ENCODE results near the gene AVPR2. TPM values are rescaled to one million over a fixed set of nuclear protein-coding genes. Genes with fewer than 3 reads are reported as not detected.

AVPR2 gene
- total and polyA plus RNA-seq, 4 donors: 0.51 to 2.5 (median 0.84) TPM

DNA sequence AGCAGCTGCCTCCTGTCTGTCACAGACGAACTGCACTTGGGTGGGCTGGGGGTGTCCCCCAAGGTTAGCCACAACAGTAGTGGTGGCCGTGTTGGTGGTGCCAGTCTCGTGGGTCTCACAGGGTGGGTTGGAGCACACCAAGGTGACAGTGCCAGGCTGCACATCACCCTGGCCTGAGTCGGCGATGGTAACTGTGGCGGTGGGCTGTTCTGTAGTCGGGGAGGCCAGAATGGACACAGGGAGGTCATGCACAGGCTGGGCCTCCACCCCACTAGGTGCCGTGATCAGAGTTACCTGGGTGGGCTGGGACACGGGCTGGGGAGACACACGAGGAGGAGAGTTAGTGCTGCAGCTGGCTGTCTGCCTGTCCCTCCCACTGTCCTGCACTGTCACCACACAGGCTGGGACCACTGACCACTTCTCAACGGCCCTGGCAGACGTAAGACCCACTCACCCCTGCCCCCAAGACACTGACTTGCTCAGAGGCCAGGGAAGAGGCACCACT lies 50.8 kb downstream of the AVPR2 start:
- Histone ChIP-seq H3K4me1 (ENCODE audit: control insufficient read depth in 5 of 5, insufficient read depth in 5 of 5, low read length in 5 of 5) (no peaks in the 10 kb centered on the region), H3K9me3 (ENCODE audit: control insufficient read depth in 4 of 4, insufficient read depth in 3 of 4, low read length in 3 of 4) (no peaks in the 10 kb centered on the region), H3K36me3 (ENCODE audit: control insufficient read depth in 4 of 4, insufficient read depth in 4 of 4, low read length in 4 of 4) (peaks cover 21 to 89% (median 46%) of the 10 kb centered on the region in 4 donors), H3K27me3 (ENCODE audit: control insufficient read depth in 3 of 3, insufficient read depth in 3 of 3, low read length in 2 of 3) (no peaks in the 10 kb centered on the region), H3K9ac (ENCODE audit: insufficient read depth in 1 of 2, low read length in 2 of 2) (no peak overlapping the region), H3K27ac (ENCODE audit: low read depth in 1 of 2, low read length in 1 of 2) (no peak overlapping the region), H3K4me3 (no peak overlapping the region)
- TF ChIP-seq, protein P1, sequence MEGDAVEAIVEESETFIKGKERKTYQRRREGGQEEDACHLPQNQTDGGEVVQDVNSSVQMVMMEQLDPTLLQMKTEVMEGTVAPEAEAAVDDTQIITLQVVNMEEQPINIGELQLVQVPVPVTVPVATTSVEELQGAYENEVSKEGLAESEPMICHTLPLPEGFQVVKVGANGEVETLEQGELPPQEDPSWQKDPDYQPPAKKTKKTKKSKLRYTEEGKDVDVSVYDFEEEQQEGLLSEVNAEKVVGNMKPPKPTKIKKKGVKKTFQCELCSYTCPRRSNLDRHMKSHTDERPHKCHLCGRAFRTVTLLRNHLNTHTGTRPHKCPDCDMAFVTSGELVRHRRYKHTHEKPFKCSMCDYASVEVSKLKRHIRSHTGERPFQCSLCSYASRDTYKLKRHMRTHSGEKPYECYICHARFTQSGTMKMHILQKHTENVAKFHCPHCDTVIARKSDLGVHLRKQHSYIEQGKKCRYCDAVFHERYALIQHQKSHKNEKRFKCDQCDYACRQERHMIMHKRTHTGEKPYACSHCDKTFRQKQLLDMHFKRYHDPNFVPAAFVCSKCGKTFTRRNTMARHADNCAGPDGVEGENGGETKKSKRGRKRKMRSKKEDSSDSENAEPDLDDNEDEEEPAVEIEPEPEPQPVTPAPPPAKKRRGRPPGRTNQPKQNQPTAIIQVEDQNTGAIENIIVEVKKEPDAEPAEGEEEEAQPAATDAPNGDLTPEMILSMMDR (IDR thresholded peaks at IDR 0.05; ENCODE audit: control extremely low read depth, extremely low read depth): no peak
- 74 to 91% methylated on average over 6 to 12 of the region's 12 CpGs for WGBS, 2 donors
- DNase-seq (no peak), ATAC-seq (ENCODE audit: insufficient read depth, low FRiP score) (no peak)

- Histone ChIP-seq H3K4me1 (ENCODE audit: control insufficient read depth in 5 of 5, insufficient read depth in 5 of 5, low read length in 5 of 5) (no peaks in the 10 kb centered on the region), H3K36me3 (ENCODE audit: control insufficient read depth in 4 of 4, insufficient read depth in 4 of 4, low read length in 4 of 4) (peaks cover 21 to 85% (median 41%) of the 10 kb centered on the region in 4 donors), H3K9ac (ENCODE audit: insufficient read depth in 1 of 2, low read length in 2 of 2) (no peak overlapping the region), H3K9me3 (ENCODE audit: control insufficient read depth in 4 of 4, insufficient read depth in 3 of 4, low read length in 3 of 4) (no peaks in the 10 kb centered on the region), H3K4me3 (no peak overlapping the region), H3K27me3 (ENCODE audit: control insufficient read depth in 3 of 3, insufficient read depth in 3 of 3, low read length in 2 of 3) (no peaks in the 10 kb centered on the region), H3K27ac (ENCODE audit: low read depth in 1 of 2, low read length in 1 of 2) (no peak overlapping the region)
- TF ChIP-seq, protein P1 (IDR thresholded peaks at IDR 0.05; ENCODE audit: control extremely low read depth, extremely low read depth): no peak
- 76 to 93% methylated on average over 28 to 35 of the region's 35 CpGs for WGBS, 2 donors
- ATAC-seq (ENCODE audit: insufficient read depth, low FRiP score) (no peak), DNase-seq (no peak)
Measured at GRCh38 chrX:153956044-153956907, 51.8 kb downstream of the AVPR2 start.

Other genes starting within 250 kb of the AVPR2 start
- gene PNCK, start 230.9 kb upstream of the AVPR2 start, total RNA-seq: under 1 TPM; 0.67 to 0.77 TPM
- gene PNCK, start 230.9 kb upstream of the AVPR2 start, polyA plus RNA-seq: under 1 TPM; 0.44 to 0.67 TPM
- 10 to 100 TPM in 1 of 2 donors, 1 to 10 TPM in 1; 9.6 to 21.5 TPM for gene SLC6A8, start 216.7 kb upstream of the AVPR2 start, total RNA-seq
- gene SLC6A8, start 216.7 kb upstream of the AVPR2 start, polyA plus RNA-seq: 10 to 100 TPM in 1 of 2 donors, 1 to 10 TPM in 1; 5.3 to 10.2 TPM
- gene BCAP31, start 180.3 kb upstream of the AVPR2 start, total RNA-seq: 100 to 1,000 TPM in 1 of 2 donors, 10 to 100 TPM in 1; 76.8 to 233 TPM
- gene BCAP31, start 180.3 kb upstream of the AVPR2 start, polyA plus RNA-seq: 100 to 1,000 TPM; 180 to 283 TPM
- 10 to 100 TPM in 1 of 2 donors, 1 to 10 TPM in 1; 5.7 to 19.7 TPM for gene ABCD1, start 179.8 kb upstream of the AVPR2 start, total RNA-seq
- gene ABCD1, start 179.8 kb upstream of the AVPR2 start, polyA plus RNA-seq: 10 to 100 TPM in 1 of 2 donors, 1 to 10 TPM in 1; 7.9 to 12.7 TPM
- 1 to 10 TPM; 1.0 to 2.6 TPM for gene PLXNB3, start 140.4 kb upstream of the AVPR2 start, total RNA-seq
- 1 to 10 TPM; 1.2 to 1.7 TPM for gene PLXNB3, start 140.4 kb upstream of the AVPR2 start, polyA plus RNA-seq
- gene SRPK3, start 123.6 kb upstream of the AVPR2 start, total RNA-seq: under 1 TPM; 0.15 to 0.23 TPM
- gene SRPK3, start 123.6 kb upstream of the AVPR2 start, polyA plus RNA-seq: under 1 TPM; 0.04 to 0.14 TPM
- 10 to 100 TPM; 30.4 to 58.5 TPM for gene IDH3G, start 110.3 kb upstream of the AVPR2 start, total RNA-seq
- 10 to 100 TPM; 51.0 to 65.5 TPM for gene IDH3G, start 110.3 kb upstream of the AVPR2 start, polyA plus RNA-seq
- 100 to 1,000 TPM in 1 of 2 donors, 10 to 100 TPM in 1; 84.2 to 413 TPM for gene SSR4, start 110.0 kb upstream of the AVPR2 start, total RNA-seq
- gene SSR4, start 110.0 kb upstream of the AVPR2 start, polyA plus RNA-seq: 1,000 to 10,000 TPM in 1 of 2 donors, 100 to 1,000 TPM in 1; 721 to 1,008 TPM
- 1 to 10 TPM; 3.6 to 8.1 TPM for gene PDZD4, start 74.1 kb upstream of the AVPR2 start, total RNA-seq
- gene PDZD4, start 74.1 kb upstream of the AVPR2 start, polyA plus RNA-seq: 1 to 10 TPM; 2.3 to 3.9 TPM
- under 1 TPM; 0.74 to 0.83 TPM for gene L1CAM, start 18.5 kb upstream of the AVPR2 start, total RNA-seq
- gene L1CAM, start 18.5 kb upstream of the AVPR2 start, polyA plus RNA-seq: under 1 TPM; 0.19 to 0.20 TPM
- 10 to 100 TPM; 34.2 to 85.4 TPM for gene ARHGAP4, start 21.6 kb downstream of the AVPR2 start, total RNA-seq
- gene ARHGAP4, start 21.6 kb downstream of the AVPR2 start, polyA plus RNA-seq: 100 to 1,000 TPM in 1 of 2 donors, 10 to 100 TPM in 1; 75.3 to 114 TPM
- 10 to 100 TPM; 33.1 to 92.0 TPM for gene NAA10, start 30.4 kb downstream of the AVPR2 start, total RNA-seq
- gene NAA10, start 30.4 kb downstream of the AVPR2 start, polyA plus RNA-seq: 100 to 1,000 TPM; 117 to 146 TPM
- gene RENBP, start 40.0 kb downstream of the AVPR2 start, total RNA-seq: 10 to 100 TPM; 16.6 to 53.5 TPM
- gene RENBP, start 40.0 kb downstream of the AVPR2 start, polyA plus RNA-seq: 10 to 100 TPM; 70.4 to 90.8 TPM
- 10 to 100 TPM; 25.3 to 59.4 TPM for gene HCFC1, start 67.1 kb downstream of the AVPR2 start, total RNA-seq
- gene HCFC1, start 67.1 kb downstream of the AVPR2 start, polyA plus RNA-seq: 10 to 100 TPM; 10.7 to 22.9 TPM
- gene TMEM187, start 68.1 kb downstream of the AVPR2 start, total RNA-seq: 10 to 100 TPM in 1 of 2 donors, 1 to 10 TPM in 1; 1.8 to 11.4 TPM
- 1 to 10 TPM; 3.1 to 8.6 TPM for gene TMEM187, start 68.1 kb downstream of the AVPR2 start, polyA plus RNA-seq
- gene IRAK1, start 115.2 kb downstream of the AVPR2 start, total RNA-seq: 100 to 1,000 TPM in 1 of 2 donors, 10 to 100 TPM in 1; 24.6 to 153 TPM
- 100 to 1,000 TPM in 1 of 2 donors, 10 to 100 TPM in 1; 64.5 to 131 TPM for gene IRAK1, start 115.2 kb downstream of the AVPR2 start, polyA plus RNA-seq
- gene MECP2, start 193.0 kb downstream of the AVPR2 start, total RNA-seq: 10 to 100 TPM; 53.4 to 62.9 TPM
- 10 to 100 TPM; 20.4 to 24.5 TPM for gene MECP2, start 193.0 kb downstream of the AVPR2 start, polyA plus RNA-seq
- gene OPN1LW, start 239.6 kb downstream of the AVPR2 start, total RNA-seq: not detected
- not detected for gene OPN1LW, start 239.6 kb downstream of the AVPR2 start, polyA plus RNA-seq

Data from lung (tissue), 12 donors.